ENCODE results near the gene MYOD1.

MYOD1 gene

DNA sequence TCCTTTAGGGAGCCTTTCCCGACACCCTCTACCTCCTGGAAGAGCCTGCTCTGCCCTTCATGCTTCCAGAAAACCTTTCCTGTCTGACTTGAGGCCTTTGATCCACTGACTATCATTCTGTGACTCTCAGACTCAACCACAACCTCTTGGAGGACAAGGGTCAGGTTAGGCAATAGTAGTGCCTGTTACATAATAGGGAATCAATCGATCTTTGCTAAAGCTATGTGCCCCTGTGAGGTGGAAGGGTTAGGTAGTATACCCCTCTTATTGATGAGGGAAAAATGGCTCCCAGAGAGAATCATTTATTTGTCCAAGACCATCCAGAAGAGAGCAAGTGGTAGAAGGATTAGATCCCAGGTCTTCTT is 31.4 kb downstream of the MYOD1 start:
- TF ChIP-seq, protein P1, sequence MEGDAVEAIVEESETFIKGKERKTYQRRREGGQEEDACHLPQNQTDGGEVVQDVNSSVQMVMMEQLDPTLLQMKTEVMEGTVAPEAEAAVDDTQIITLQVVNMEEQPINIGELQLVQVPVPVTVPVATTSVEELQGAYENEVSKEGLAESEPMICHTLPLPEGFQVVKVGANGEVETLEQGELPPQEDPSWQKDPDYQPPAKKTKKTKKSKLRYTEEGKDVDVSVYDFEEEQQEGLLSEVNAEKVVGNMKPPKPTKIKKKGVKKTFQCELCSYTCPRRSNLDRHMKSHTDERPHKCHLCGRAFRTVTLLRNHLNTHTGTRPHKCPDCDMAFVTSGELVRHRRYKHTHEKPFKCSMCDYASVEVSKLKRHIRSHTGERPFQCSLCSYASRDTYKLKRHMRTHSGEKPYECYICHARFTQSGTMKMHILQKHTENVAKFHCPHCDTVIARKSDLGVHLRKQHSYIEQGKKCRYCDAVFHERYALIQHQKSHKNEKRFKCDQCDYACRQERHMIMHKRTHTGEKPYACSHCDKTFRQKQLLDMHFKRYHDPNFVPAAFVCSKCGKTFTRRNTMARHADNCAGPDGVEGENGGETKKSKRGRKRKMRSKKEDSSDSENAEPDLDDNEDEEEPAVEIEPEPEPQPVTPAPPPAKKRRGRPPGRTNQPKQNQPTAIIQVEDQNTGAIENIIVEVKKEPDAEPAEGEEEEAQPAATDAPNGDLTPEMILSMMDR (IDR thresholded peaks at IDR 0.05; ENCODE audit: extremely low read depth, missing control alignments), result no peak
- no peak for DNase-seq (ENCODE audit: low spot score)

DNA sequence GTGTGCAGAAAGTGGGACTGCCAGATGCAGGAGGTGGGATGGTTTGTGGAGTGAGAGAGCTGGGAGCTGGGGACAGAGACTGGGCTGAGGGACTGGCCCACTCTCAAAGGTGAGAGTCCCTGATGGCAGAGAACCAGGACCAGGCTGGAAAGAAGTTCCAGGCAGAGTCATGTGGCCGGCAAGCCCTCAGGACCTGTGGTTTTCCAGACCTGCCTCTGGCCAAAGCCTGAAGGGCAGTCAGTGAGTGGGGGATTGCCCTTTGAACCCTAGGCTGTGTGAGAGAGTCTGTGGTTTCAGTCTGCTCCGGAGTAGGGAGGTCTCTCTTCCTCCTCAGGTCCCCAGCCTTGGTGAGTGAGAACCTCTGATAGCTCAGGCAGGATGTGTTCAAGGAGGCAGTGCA is 32.2 kb downstream of the MYOD1 start:
- TF ChIP-seq, protein P1 (IDR thresholded peaks at IDR 0.05; ENCODE audit: extremely low read depth, missing control alignments), result no peak
- no peak for DNase-seq (ENCODE audit: low spot score)

DNA sequence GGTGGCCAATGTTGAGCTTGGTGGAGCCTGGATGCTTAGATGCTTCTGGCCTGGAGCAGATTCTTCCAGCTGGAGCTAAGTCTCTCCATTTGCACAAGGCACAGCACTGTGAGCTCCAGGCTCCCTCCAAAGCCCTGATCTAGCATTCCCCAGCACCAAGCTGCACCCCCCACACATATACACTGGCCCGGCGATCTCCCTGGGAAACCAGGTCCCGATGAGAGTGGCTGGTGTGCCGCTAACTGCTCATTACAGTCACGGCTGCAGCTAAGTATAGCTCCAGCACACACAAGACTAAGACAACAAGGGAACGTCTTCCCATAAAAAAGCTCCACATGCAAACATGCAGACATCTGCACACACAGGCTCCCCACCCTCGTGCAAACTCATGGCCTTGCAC is 32.8 kb downstream of the MYOD1 start:
- TF ChIP-seq, protein P1 (IDR thresholded peaks at IDR 0.05; ENCODE audit: extremely low read depth, missing control alignments), result no peak
- DNase-seq (ENCODE audit: low spot score), result no peak

DNA sequence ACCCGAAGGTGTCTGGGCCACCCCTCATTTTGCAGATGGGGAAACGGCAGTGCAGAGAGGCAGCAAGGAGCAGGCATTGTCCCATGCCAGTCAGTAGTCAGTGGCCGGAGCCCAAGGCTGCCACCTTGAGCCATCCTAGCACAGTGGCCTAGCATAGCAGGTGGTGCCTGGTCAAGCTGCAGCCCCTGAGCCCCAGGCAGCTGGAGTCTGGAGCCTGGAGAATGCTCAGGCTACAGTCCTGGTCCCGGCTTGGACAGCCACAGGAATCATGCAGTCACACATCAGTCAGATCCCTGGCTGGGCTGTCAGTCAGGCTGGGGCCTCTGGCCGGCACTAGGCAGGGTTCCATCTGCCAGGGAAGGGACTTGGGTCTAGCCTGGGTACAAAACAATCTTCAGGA is 33.8 kb downstream of the MYOD1 start:
- no peak for DNase-seq (ENCODE audit: low spot score)
- TF ChIP-seq, protein P1 (IDR thresholded peaks at IDR 0.05; ENCODE audit: extremely low read depth, missing control alignments), result no peak

DNA sequence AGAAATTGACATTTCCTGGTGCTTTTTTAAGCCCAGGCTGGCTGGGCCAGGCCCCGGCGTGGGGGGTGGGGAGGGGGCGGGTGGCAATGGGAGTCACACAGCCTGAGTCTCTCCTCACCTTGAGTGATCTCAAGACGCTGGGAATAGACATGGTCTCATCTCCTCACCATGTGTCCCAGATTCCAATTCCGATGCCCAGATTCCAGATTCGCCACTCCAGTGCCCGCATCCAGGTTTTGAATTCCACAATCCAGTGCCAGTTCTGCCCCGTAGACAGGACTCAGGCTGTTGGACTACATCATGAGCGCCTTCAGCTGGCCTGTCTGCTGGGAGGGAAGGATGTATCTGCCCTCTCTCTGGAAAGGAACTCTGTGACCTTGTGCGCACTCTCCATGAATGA is 34.3 kb downstream of the MYOD1 start:
- no peak for DNase-seq (ENCODE audit: low spot score)
- TF ChIP-seq, protein P1 (IDR thresholded peaks at IDR 0.05; ENCODE audit: extremely low read depth, missing control alignments), result no peak

DNA sequence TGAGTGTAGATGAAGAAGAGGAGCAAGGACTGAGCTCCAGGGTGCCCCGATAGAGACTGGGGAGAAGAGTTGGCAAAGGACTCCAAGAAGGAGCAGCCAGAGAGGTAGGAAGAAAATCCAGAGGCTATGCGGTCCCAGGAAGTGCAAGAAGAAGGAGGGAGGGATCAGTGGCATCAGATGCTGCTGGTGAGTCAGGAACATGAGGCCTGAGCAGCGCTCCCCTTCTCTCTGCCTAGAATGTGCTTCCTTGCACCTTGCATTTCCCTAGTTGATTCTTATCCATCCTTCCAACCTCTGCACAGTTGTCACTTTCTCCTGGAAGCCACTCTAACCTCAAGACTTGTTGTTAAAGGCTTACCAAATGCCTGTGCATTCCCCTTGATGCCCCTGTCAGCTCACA is 36.5 kb downstream of the MYOD1 start:
- no peak for DNase-seq (ENCODE audit: low spot score)
- TF ChIP-seq, protein P1 (IDR thresholded peaks at IDR 0.05; ENCODE audit: extremely low read depth, missing control alignments), result no peak

DNA sequence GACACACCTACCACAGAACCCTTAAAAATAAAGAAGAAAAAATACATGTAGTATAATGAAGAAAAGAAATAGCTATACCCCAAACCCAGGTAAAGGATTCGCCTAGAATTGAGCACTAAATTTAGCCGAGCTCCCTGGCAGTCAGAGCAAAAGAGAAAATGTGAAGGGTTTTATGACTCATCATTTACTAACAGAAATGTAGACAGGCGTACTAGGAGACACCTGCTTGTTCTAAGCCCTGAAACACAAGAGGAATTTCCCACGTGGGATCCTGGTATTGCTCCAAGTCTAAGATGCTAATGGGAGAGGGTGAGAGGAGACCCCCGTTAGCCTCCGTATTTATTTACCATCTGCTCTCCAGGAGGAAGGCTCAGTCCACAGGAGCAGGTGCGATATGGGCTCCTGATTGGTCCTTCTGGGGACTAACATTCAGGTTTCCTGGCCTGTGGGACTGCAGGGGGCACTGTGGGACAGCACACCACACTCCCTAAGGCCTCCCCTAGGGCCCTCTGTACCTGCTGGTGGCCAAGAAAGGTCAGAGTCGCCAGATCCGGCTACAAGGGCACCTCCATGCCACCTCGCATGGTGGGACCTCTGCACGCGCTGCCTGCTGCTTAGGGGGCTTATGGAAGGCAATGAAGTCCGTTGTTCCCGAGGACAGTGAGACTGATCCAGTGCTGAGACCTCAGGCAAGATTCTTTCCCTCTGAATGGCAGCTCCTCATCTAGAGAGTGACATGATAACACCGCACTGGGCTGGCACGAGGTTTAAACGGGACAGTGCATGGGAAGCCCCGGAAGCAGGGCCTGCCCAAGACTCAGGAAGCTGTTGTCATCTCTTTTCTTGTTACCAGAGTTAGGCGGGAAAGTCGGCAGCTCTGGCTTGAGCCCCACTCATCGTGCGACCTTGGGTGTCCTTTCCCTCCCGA is 41.0 kb downstream of the MYOD1 start:
- TF ChIP-seq, protein P1 (IDR thresholded peaks at IDR 0.05; ENCODE audit: extremely low read depth, missing control alignments), result peak; percentile 12
- peak; percentile 80 for DNase-seq (ENCODE audit: low spot score)
